T-helper 22 cell (primary cell): ENCODE data around the gene PTPN1.
"Not testable (repeated sequence)": the region's sequence is repeated elsewhere in the genome, so short reads cannot be mapped to it uniquely, and the experiment has no call there.

ENCODE experiments used
- DNase-seq: peaks from one replicate; pipeline ENCODE4 v3.0.0-alpha.2; 2020; ENCODE audit warnings: low read depth

The PTPN1 gene

GRCh38 chr20:50532221-50532620 lies 22.0 kb downstream of the PTPN1 start:
- DNase-seq = no peak

- DNase-seq = no peak
Observed at GRCh38 chr20:50533061-50533460, 22.9 kb downstream of the PTPN1 start.

- no peak for DNase-seq
Observed at GRCh38 chr20:50533464-50533863, 23.3 kb downstream of the PTPN1 start.

- DNase-seq = no peak
Observed at GRCh38 chr20:50534567-50534966, 24.4 kb downstream of the PTPN1 start.

GRCh38 chr20:50535162-50535561 lies 25.0 kb downstream of the PTPN1 start:
- DNase-seq = no peak

GRCh38 chr20:50536333-50536732 lies 26.1 kb downstream of the PTPN1 start:
- no peak for DNase-seq

- no peak for DNase-seq
Observed at GRCh38 chr20:50537546-50538201, 27.5 kb downstream of the PTPN1 start.

- no peak for DNase-seq
Observed at GRCh38 chr20:50538276-50538675, 28.1 kb downstream of the PTPN1 start.

GRCh38 chr20:50539798-50540197 lies 29.6 kb downstream of the PTPN1 start:
- not testable (repeated sequence) for DNase-seq

- DNase-seq = no peak
Observed at GRCh38 chr20:50540620-50541605, 30.7 kb downstream of the PTPN1 start.

- no peak for DNase-seq
Observed at GRCh38 chr20:50541606-50542041, 31.4 kb downstream of the PTPN1 start.

- no peak for DNase-seq
Observed at GRCh38 chr20:50543326-50543725, 33.1 kb downstream of the PTPN1 start.

- DNase-seq = no peak
Observed at GRCh38 chr20:50545126-50545525, 34.9 kb downstream of the PTPN1 start.

- no peak for DNase-seq
Observed at GRCh38 chr20:50546729-50547314, 36.6 kb downstream of the PTPN1 start.

- no peak for DNase-seq
Observed at GRCh38 chr20:50547964-50548363, 37.8 kb downstream of the PTPN1 start.

GRCh38 chr20:50548396-50548795 lies 38.2 kb downstream of the PTPN1 start:
- no peak for DNase-seq

GRCh38 chr20:50550531-50550930 lies 40.3 kb downstream of the PTPN1 start:
- no peak for DNase-seq

GRCh38 chr20:50551288-50551687 lies 41.1 kb downstream of the PTPN1 start:
- no peak for DNase-seq

- no peak for DNase-seq
Observed at GRCh38 chr20:50552979-50553378, 42.8 kb downstream of the PTPN1 start.

GRCh38 chr20:50554694-50555579 lies 44.8 kb downstream of the PTPN1 start:
- no peak for DNase-seq

GRCh38 chr20:50555662-50556061 lies 45.5 kb downstream of the PTPN1 start:
- no peak for DNase-seq
